ENCODE results near the gene SRSF7.
"Not testable (repeated sequence)": the region's sequence is repeated elsewhere in the genome, so short reads cannot be mapped to it uniquely, and the experiment has no call there.

The SRSF7 gene

GRCh38 chr2:38731684-38732221 lies 19.4 kb downstream of the SRSF7 start:
- no peak for DNase-seq (ENCODE audit: low read depth in 2 of 2)

GRCh38 chr2:38731090-38731489 lies 20.1 kb downstream of the SRSF7 start:
- DNase-seq (ENCODE audit: low read depth in 2 of 2), result no peak

GRCh38 chr2:38728694-38729093 lies 22.5 kb downstream of the SRSF7 start:
- no peak for DNase-seq (ENCODE audit: low read depth in 2 of 2)

GRCh38 chr2:38727661-38728060 lies 23.5 kb downstream of the SRSF7 start:
- DNase-seq (ENCODE audit: low read depth in 2 of 2), result no peak

- no peak for DNase-seq (ENCODE audit: low read depth in 2 of 2)
Observed at GRCh38 chr2:38723173-38723572, 28.0 kb downstream of the SRSF7 start.

GRCh38 chr2:38722271-38723061 lies 28.7 kb downstream of the SRSF7 start:
- DNase-seq (ENCODE audit: low read depth in 2 of 2), result peak; percentile 56 to 66

GRCh38 chr2:38720613-38721241 lies 30.4 kb downstream of the SRSF7 start:
- DNase-seq (ENCODE audit: low read depth in 2 of 2), result no peak

- DNase-seq (ENCODE audit: low read depth in 2 of 2), result no peak
Observed at GRCh38 chr2:38719706-38720105, 31.5 kb downstream of the SRSF7 start.

GRCh38 chr2:38718601-38719000 lies 32.6 kb downstream of the SRSF7 start:
- no peak for DNase-seq (ENCODE audit: low read depth in 2 of 2)

GRCh38 chr2:38716185-38716584 lies 35.0 kb downstream of the SRSF7 start:
- no peak for DNase-seq (ENCODE audit: low read depth in 2 of 2)

- not testable (repeated sequence) for DNase-seq (ENCODE audit: low read depth in 2 of 2)
Observed at GRCh38 chr2:38714941-38715340, 36.2 kb downstream of the SRSF7 start.

GRCh38 chr2:38713338-38713737 lies 37.8 kb downstream of the SRSF7 start:
- DNase-seq (ENCODE audit: low read depth in 2 of 2), result no peak

GRCh38 chr2:38712871-38713270 lies 38.3 kb downstream of the SRSF7 start:
- no peak for DNase-seq (ENCODE audit: low read depth in 2 of 2)

GRCh38 chr2:38712413-38712812 lies 38.7 kb downstream of the SRSF7 start:
- DNase-seq (ENCODE audit: low read depth in 2 of 2), result no peak

GRCh38 chr2:38711558-38711957 lies 39.6 kb downstream of the SRSF7 start:
- no peak for DNase-seq (ENCODE audit: low read depth in 2 of 2)

- DNase-seq (ENCODE audit: low read depth in 2 of 2), result no peak
Observed at GRCh38 chr2:38709567-38710194, 41.5 kb downstream of the SRSF7 start.

GRCh38 chr2:38708900-38709566 lies 42.1 kb downstream of the SRSF7 start:
- DNase-seq (ENCODE audit: low read depth in 2 of 2), result no peak

GRCh38 chr2:38708491-38708890 lies 42.7 kb downstream of the SRSF7 start:
- DNase-seq (ENCODE audit: low read depth in 2 of 2), result not testable (repeated sequence)

GRCh38 chr2:38706846-38707345 lies 44.3 kb downstream of the SRSF7 start:
- no peak for DNase-seq (ENCODE audit: low read depth in 2 of 2)

- DNase-seq (ENCODE audit: low read depth in 2 of 2), result no peak
Observed at GRCh38 chr2:38704664-38705063, 46.5 kb downstream of the SRSF7 start.

GRCh38 chr2:38703336-38703735 lies 47.8 kb downstream of the SRSF7 start:
- not testable (repeated sequence) for DNase-seq (ENCODE audit: low read depth in 2 of 2)

- no peak for DNase-seq (ENCODE audit: low read depth in 2 of 2)
Observed at GRCh38 chr2:38702413-38702812, 48.7 kb downstream of the SRSF7 start.

Data from stimulated activated CD8-positive, alpha-beta memory T cell treated with anti-CD3 and anti-CD28 coated beads, Interleukin-15, amount 100 ng/mL, for 48 hours (primary cell).